ENCODE data around the gene LIN7A.

The LIN7A gene

GRCh38 chr12:80811957-80812708, 125.6 kb downstream of the LIN7A start:
- no peak for TF ChIP-seq REST (IDR thresholded peaks at IDR 0.05; ENCODE audit: low read depth)

GRCh38 chr12:80810874-80811273, 126.9 kb downstream of the LIN7A start:
- no peak for TF ChIP-seq NFIC (IDR thresholded peaks at IDR 0.05)
- TF ChIP-seq TCF12 (IDR thresholded peaks at IDR 0.05; ENCODE audit: low read depth): no peak
- TF ChIP-seq ZBTB7A (IDR thresholded peaks at IDR 0.05; ENCODE audit: low read depth): no peak
- no peak for TF ChIP-seq EGR1 (IDR thresholded peaks at IDR 0.05)
- TF ChIP-seq USF1 (IDR thresholded peaks at IDR 0.05): no peak
- no peak for TF ChIP-seq REST (IDR thresholded peaks at IDR 0.05; ENCODE audit: low read depth)
- TF ChIP-seq MAX (IDR thresholded peaks at IDR 0.05): no peak
- no peak for TF ChIP-seq FOXM1 (IDR thresholded peaks at IDR 0.05; ENCODE audit: borderline replicate concordance, low read depth)
- no peak for TF ChIP-seq EP300 (IDR thresholded peaks at IDR 0.05; ENCODE audit: borderline replicate concordance)

GRCh38 chr12:80807640-80808288, 130.0 kb downstream of the LIN7A start:
- TF ChIP-seq USF1 (IDR thresholded peaks at IDR 0.05): no peak
- TF ChIP-seq CREB1 (IDR thresholded peaks at IDR 0.05; ENCODE audit: low read depth): no peak
- no peak for TF ChIP-seq RAD21 (IDR thresholded peaks at IDR 0.05; ENCODE audit: low read depth)
- TF ChIP-seq EGR1 (IDR thresholded peaks at IDR 0.05): no peak
- no peak for TF ChIP-seq REST (IDR thresholded peaks at IDR 0.05; ENCODE audit: low read depth)
- TF ChIP-seq TCF12 (IDR thresholded peaks at IDR 0.05; ENCODE audit: low read depth): no peak
- no peak for TF ChIP-seq EP300 (IDR thresholded peaks at IDR 0.05; ENCODE audit: borderline replicate concordance)
- TF ChIP-seq TEAD4 (IDR thresholded peaks at IDR 0.05): no peak
- TF ChIP-seq TAF1 (IDR thresholded peaks at IDR 0.05; ENCODE audit: low read depth): no peak
- no peak for TF ChIP-seq MAX (IDR thresholded peaks at IDR 0.05)
- no peak for TF ChIP-seq CEBPB (IDR thresholded peaks at IDR 0.05)

GRCh38 chr12:80805106-80805505, 132.6 kb downstream of the LIN7A start:
- TF ChIP-seq REST (IDR thresholded peaks at IDR 0.05; ENCODE audit: low read depth) (no peak), YY1 (IDR thresholded peaks at IDR 0.05; ENCODE audit: low read depth) (no peak), USF1 (IDR thresholded peaks at IDR 0.05) (no peak), ZBTB7A (IDR thresholded peaks at IDR 0.05; ENCODE audit: low read depth) (no peak), TCF12 (IDR thresholded peaks at IDR 0.05; ENCODE audit: low read depth) (no peak), EP300 (IDR thresholded peaks at IDR 0.05; ENCODE audit: borderline replicate concordance) (no peak), MAX (IDR thresholded peaks at IDR 0.05) (no peak), NFIC (IDR thresholded peaks at IDR 0.05) (no peak), RAD21 (IDR thresholded peaks at IDR 0.05; ENCODE audit: low read depth) (no peak), TEAD4 (IDR thresholded peaks at IDR 0.05) (no peak), CREB1 (IDR thresholded peaks at IDR 0.05; ENCODE audit: low read depth) (no peak), FOXM1 (IDR thresholded peaks at IDR 0.05; ENCODE audit: borderline replicate concordance, low read depth) (no peak), EGR1 (IDR thresholded peaks at IDR 0.05) (no peak), CEBPB (IDR thresholded peaks at IDR 0.05) (no peak)
